Tibial nerve (tissue), 4 donors: ENCODE measurements around the gene VPS13D. TPM values are rescaled to one million over a fixed set of nuclear protein-coding genes. Genes with fewer than 3 reads are reported as not detected.

Experiments
- DNase-seq, 2 donors: peaks; one replicate each; pipeline ENCODE4 v3.0.0-alpha.2; 2019; ENCODE audit warnings: low spot score in 2 of 2
- H3K27ac ChIP-seq, 4 donors: fragments of 200-600 bp; sonication (generic) in 3 of 4; one replicate each; pipeline ENCODE4 v1.5.1; 2017 to 2019; ENCODE audit warnings: mild to moderate bottlenecking in 1 of 4
- H3K27me3 ChIP-seq, 2 donors: fragments of 200-600 bp; sonication (generic) in 1 of 2; one replicate each; pipeline versions ENCODE4 v1.5.1 to v1.6.0; 2017 to 2019
- H3K36me3 ChIP-seq, 3 donors: fragments of 200-600 bp; sonication (generic); one replicate each; pipeline ENCODE4 v1.5.1; 2018 to 2019
- H3K4me1 ChIP-seq, 4 donors: fragments of 200-600 bp; sonication (generic) in 3 of 4; one replicate each; pipeline ENCODE4 v1.5.1; 2017 to 2019
- H3K4me3 ChIP-seq, 4 donors: fragments of 200-600 bp; sonication (generic) in 3 of 4; one replicate each; pipeline ENCODE4 v1.5.1; 2017 to 2019; ENCODE audit warnings: mild to moderate bottlenecking in 1 of 4, moderate library complexity in 1 of 4
- H3K9me3 ChIP-seq, 4 donors: fragments of 200-600 bp; sonication (generic) in 3 of 4; one replicate each; pipeline ENCODE4 v1.5.1; 2017 to 2019
- CTCF ChIP-seq, 5 experiments: fragments of 200-600 bp in 3 of 5; fragments of 450-650 bp in 2 of 5; sonication (generic) in 3 of 5; IDR thresholded peaks; one replicate each; pipeline ENCODE4 v1.5.1; 2016 to 2019; ENCODE audit warnings: antibody characterized with exemption in 5 of 5, mild to moderate bottlenecking in 3 of 5, moderate library complexity in 2 of 5
- EP300 ChIP-seq, 2 donors: sonication (generic); formaldehyde crosslinking; IDR thresholded peaks; one replicate each; pipeline ENCODE4 v1.6.1; 2017; ENCODE audit warnings: antibody characterized with exemption in 2 of 2, mild to moderate bottlenecking in 1 of 2
- POLR2A ChIP-seq, 2 donors: fragments of 450-650 bp; IDR thresholded peaks; one replicate each; pipeline ENCODE4 v1.6.1; 2017; ENCODE audit warnings: antibody characterized with exemption in 2 of 2, mild to moderate bottlenecking in 2 of 2, moderate library complexity in 2 of 2
- WGBS, 2 donors: methylation state at CpG; one replicate each; pipeline ENCODE4 v1.1.5; 2018; 5-methylcytosine and 5-hydroxymethylcytosine counted together
- total RNA-seq, 4 donors: library from RNA; depleted of rRNA; stranded (reverse); fragments of >200 nt; gene quantifications; one replicate each; pipeline ENCODE4 v1.1.0, GENCODE V29; 2016

The VPS13D gene
- total RNA-seq, 4 donors from 2014 or later = 99.2 to 132 (median 110) TPM

- Histone ChIP-seq H3K36me3 (no peaks in the 10 kb centered on the region), H3K27ac (peak overlapping the region in 3 of 4 donors; percentile 44 to 73 (median 70)), H3K4me3 (no peak overlapping the region), H3K4me1 (peaks cover 0 to 27% (median 18%) of the 10 kb centered on the region in 4 donors), H3K9me3 (no peaks in the 10 kb centered on the region), H3K27me3 (no peaks in the 10 kb centered on the region)
- peak; percentile 47 to 64 for DNase-seq
- TF ChIP-seq CTCF (IDR thresholded peaks at IDR 0.05) = no peak
- TF ChIP-seq EP300 (IDR thresholded peaks at IDR 0.05) = peak in 1 of 2 donors; percentile 78
- no peak for TF ChIP-seq POLR2A (IDR thresholded peaks at IDR 0.05)
- WGBS, 2 donors = 59 to 67% methylated on average over 12 to 13 of the region's 13 CpGs
These were observed 295.7 kb downstream of the VPS13D start for GRCh38 chr1:12525311-12526181.

- Histone ChIP-seq H3K36me3 (no peaks in the 10 kb centered on the region), H3K4me1 (peaks cover 0 to 24% (median 18%) of the 10 kb centered on the region in 4 donors), H3K9me3 (no peaks in the 10 kb centered on the region), H3K27ac (no peak overlapping the region), H3K4me3 (no peak overlapping the region), H3K27me3 (no peaks in the 10 kb centered on the region)
- TF ChIP-seq CTCF (IDR thresholded peaks at IDR 0.05) (no peak), POLR2A (IDR thresholded peaks at IDR 0.05) (no peak), EP300 (IDR thresholded peaks at IDR 0.05) (no peak)
- 97 to 98% methylated on average over 16 of the region's 16 CpGs for WGBS, 2 donors
- no peak for DNase-seq
These were observed 297.7 kb downstream of the VPS13D start for GRCh38 chr1:12527564-12527963.

- peaks cover 0 to 24% (median 18%) of the 10 kb centered on the region in 4 donors for H3K4me1 ChIP-seq
- DNase-seq = peak; percentile 80 to 82
- no peaks in the 10 kb centered on the region for H3K27me3 ChIP-seq
- no peaks in the 10 kb centered on the region for H3K36me3 ChIP-seq
- peak overlapping the region in 2 of 4 donors; percentile 57 to 59 for H3K27ac ChIP-seq
- no peaks in the 10 kb centered on the region for H3K9me3 ChIP-seq
- 69 to 72% methylated on average over 22 to 24 of the region's 24 CpGs for WGBS, 2 donors
- TF ChIP-seq POLR2A (IDR thresholded peaks at IDR 0.05) (no peak), EP300 (IDR thresholded peaks at IDR 0.05) (peak in 1 of 2 donors; percentile 57)
- H3K4me3 ChIP-seq = no peak overlapping the region
These were observed 298.4 kb downstream of the VPS13D start for GRCh38 chr1:12528021-12528852.

GRCh38 chr1:12529640-12530174 lies 299.9 kb downstream of the VPS13D start:
- no peaks in the 10 kb centered on the region for H3K27me3 ChIP-seq
- 97 to 100% methylated on average over 3 of the region's 3 CpGs for WGBS, 2 donors
- H3K9me3 ChIP-seq = no peaks in the 10 kb centered on the region
- no peak overlapping the region for H3K27ac ChIP-seq
- TF ChIP-seq CTCF (IDR thresholded peaks at IDR 0.05) (no peak), EP300 (IDR thresholded peaks at IDR 0.05) (no peak), POLR2A (IDR thresholded peaks at IDR 0.05) (no peak)
- H3K4me3 ChIP-seq = no peak overlapping the region
- H3K4me1 ChIP-seq = peaks cover 0 to 24% (median 18%) of the 10 kb centered on the region in 4 donors
- H3K36me3 ChIP-seq = no peaks in the 10 kb centered on the region
- DNase-seq = no peak

GRCh38 chr1:12530462-12531178 lies 300.8 kb downstream of the VPS13D start:
- H3K4me3 ChIP-seq = no peak overlapping the region
- 85 to 94% methylated on average over 11 of the region's 11 CpGs for WGBS, 2 donors
- no peaks in the 10 kb centered on the region for H3K27me3 ChIP-seq
- no peak for DNase-seq
- H3K36me3 ChIP-seq = no peaks in the 10 kb centered on the region
- no peak overlapping the region for H3K27ac ChIP-seq
- H3K9me3 ChIP-seq = no peaks in the 10 kb centered on the region
- peaks cover 0 to 17% (median 15%) of the 10 kb centered on the region in 4 donors for H3K4me1 ChIP-seq
- TF ChIP-seq POLR2A (IDR thresholded peaks at IDR 0.05) = no peak
- no peak for TF ChIP-seq CTCF (IDR thresholded peaks at IDR 0.05)
- TF ChIP-seq EP300 (IDR thresholded peaks at IDR 0.05) = no peak
